Stimulated activated naive CD4-positive, alpha-beta T cell treated with Interleukin-2 at 50 U/mL for 16 hours (primary cell): Measurements from ENCODE around the gene SPIRE2.
"Not testable (repeated sequence)": the region's sequence is repeated elsewhere in the genome, so short reads cannot be mapped to it uniquely, and the experiment has no call there.

Experiments used
- DNase-seq: peaks from one replicate; lab custom pipeline; 2025; lab: John Stamatoyannopoulos, UW

Gene SPIRE2

GRCh38 chr16:89867918-89868317 is 39.6 kb downstream of the SPIRE2 start:
- no peak for DNase-seq

GRCh38 chr16:89869911-89870310 is 41.6 kb downstream of the SPIRE2 start:
- DNase-seq = no peak

DNA sequence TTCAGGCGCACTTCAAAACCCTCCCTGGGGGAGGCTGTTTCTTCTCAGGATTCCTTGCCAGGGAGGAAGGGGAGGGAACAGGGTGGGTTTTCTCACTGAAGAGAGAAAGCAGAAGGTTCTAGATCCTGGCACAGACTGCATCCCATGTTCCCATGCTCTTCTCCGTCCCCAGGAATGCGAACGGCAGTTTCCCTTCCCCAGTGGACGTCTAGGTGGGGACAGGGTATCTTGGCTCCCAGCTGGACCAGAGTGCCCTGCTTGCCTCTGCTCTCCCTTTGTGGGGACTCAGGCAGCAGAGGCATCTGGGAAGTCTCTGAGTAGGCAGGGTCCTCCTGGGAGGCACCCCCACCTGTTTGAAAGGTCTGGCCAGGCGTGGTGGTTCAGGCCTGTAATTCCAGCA is 42.2 kb downstream of the SPIRE2 start:
- no peak for DNase-seq

- DNase-seq = no peak
Measured at GRCh38 chr16:89871895-89872294, 43.6 kb downstream of the SPIRE2 start.

GRCh38 chr16:89873109-89873971 is 45.1 kb downstream of the SPIRE2 start, which contains the start of gene TCF25:
TSS of gene TCF25 (plus strand) at chr16:89873592. CDS start at chr16:89873668, 76 bp downstream.
- DNase-seq = peak; percentile 80

GRCh38 chr16:89873972-89874689 is 45.9 kb downstream of the SPIRE2 start:
- peak; percentile 99 for DNase-seq

GRCh38 chr16:89879123-89879522 is 50.8 kb downstream of the SPIRE2 start:
- not testable (repeated sequence) for DNase-seq

DNA sequence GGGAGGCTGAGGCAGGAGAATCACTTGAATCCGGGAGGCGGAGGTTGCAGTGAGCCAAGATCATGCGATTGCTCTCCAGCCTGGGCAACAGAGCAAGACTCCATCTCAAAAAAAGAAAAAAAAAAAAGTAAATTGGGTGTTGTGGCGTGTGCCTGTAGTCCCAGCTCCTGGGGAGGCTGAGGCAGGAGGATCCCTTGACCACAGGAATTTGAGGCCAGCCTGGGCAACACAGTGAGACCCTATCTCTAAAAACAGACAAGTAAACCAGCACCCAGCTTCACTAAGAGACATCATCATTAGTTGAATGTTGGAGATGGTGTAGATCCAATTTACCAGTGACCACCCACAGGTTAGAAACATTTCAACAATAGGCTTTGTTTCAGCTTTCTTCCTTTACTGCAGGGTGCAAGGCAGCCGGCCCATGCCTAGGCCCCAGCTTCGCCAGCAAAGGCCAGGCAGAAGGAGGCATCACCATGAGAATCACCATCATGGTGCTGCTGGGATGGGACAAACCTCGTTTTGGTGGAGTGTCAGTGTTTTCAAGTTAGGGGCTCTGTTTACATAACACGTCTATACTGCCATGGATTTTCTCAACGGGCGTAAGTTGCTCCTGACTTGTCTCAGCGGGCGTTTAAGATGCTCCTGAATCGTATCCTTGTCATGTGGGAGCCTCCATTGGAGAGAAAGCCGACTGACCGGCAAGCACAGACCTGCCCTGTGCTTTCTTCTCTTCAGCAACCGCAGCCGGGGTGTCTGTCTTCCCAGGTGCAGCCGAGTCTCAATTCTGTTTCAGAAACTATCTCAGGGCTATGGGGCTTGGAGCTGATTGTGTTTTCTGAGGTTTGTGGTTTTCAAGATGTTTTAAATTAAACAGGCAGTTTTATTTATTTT is 52.4 kb downstream of the SPIRE2 start:
- DNase-seq = no peak

DNA sequence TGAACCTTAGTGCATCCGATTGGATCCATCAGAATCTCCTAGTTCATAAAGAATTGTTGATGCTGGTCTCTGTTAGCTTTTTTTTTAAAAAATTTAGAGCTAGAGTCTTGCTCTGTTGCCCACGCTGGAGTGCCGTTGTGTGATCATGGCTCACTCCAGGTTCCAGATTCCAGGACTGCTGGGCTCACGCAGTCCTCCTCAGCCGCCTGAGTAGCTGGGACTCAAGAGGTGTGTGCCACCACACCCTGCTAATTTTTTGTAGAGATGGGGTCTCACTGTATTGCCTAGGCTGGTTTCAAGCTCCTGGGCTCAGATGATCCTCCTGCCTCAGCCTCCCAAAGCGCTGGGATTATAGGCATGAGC is 53.1 kb downstream of the SPIRE2 start:
- no peak for DNase-seq

DNA sequence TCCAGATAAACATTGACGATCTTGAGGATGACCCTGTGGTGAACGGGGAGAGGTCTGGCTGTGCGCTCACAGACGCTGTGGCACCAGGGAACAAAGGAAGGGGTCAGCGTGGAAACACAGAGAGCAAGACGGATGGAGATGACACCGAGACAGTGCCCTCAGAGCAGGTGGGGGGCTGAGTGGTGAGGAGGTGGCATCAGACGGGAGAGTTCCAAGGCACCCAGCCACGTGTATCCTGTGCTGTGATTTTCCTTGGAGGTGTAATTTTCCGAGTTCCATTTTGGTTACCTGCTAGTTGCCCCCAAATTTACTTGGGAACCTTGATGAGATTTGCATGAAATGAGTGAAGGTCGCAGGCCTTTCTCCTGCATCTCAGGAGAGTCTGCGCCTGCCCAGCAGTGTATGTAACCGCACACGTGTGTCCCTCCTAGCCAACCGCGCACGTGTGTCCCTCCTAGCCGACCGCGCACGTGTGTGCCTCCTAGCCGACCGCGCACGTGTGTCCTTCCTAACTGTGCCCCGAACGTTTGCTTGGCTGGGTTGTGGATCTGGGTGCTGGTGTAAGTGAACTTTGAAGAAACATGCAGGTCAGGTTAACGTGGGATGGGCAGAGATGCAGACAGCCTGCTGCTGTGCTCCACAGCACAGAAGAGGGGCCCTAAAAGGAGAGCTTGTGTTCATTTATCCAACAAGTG is 55.2 kb downstream of the SPIRE2 start:
- DNase-seq = no peak

GRCh38 chr16:89884041-89884421 is 55.8 kb downstream of the SPIRE2 start:
- DNase-seq = no peak

GRCh38 chr16:89887243-89887642 is 59.0 kb downstream of the SPIRE2 start:
- DNase-seq = no peak

DNA sequence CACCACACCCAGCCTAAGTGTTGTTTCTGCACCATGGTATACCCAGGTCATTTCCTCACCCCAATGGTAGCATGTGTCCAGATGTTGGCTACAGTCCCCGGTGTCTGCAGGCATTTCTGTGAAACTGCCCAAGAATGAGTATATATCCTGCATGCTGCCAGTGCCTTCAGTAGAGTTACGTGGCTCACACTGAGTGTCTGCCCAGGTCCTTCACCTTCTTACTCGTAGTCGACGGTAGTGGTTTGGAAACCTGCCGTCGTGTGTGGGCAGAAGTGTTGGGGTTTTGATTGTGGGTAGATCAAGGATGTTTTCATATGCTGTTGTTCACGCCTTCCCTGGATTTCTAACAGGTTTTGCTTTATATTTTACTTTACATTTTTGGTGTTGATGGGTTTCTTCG is 61.9 kb downstream of the SPIRE2 start:
- peak; percentile 24 for DNase-seq

GRCh38 chr16:89890886-89891657 is 62.8 kb downstream of the SPIRE2 start:
- no peak for DNase-seq

DNA sequence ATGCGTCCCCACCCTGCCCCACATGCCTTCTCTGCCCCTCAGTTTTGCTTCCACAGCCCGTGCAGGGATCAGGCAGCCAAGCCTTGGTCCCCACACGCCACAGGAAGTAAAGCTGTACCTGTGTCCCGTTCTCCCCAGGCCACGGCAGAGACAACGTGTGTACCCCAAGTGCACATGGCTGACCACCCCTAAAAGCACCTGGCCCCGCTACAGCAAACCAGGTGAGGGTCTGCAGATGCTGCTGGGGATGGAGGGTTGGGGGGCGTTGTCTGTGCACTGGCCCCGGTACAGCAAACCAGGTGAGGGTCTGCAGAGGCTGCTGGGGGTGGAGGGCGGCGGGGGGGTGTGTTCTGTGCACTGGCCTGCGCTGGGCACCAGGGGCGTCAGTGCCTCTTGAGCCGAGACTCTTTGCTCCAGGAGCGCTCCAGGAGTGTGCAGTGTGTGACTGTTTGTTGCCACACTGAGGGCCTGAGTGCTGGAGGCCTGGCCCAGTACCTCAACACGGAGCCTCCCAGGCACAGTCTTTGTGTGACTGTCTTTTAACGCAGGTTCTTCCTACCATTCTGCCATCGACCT is 63.9 kb downstream of the SPIRE2 start:
- no peak for DNase-seq

- DNase-seq = no peak
Measured at GRCh38 chr16:89892635-89893034, 64.4 kb downstream of the SPIRE2 start.

DNA sequence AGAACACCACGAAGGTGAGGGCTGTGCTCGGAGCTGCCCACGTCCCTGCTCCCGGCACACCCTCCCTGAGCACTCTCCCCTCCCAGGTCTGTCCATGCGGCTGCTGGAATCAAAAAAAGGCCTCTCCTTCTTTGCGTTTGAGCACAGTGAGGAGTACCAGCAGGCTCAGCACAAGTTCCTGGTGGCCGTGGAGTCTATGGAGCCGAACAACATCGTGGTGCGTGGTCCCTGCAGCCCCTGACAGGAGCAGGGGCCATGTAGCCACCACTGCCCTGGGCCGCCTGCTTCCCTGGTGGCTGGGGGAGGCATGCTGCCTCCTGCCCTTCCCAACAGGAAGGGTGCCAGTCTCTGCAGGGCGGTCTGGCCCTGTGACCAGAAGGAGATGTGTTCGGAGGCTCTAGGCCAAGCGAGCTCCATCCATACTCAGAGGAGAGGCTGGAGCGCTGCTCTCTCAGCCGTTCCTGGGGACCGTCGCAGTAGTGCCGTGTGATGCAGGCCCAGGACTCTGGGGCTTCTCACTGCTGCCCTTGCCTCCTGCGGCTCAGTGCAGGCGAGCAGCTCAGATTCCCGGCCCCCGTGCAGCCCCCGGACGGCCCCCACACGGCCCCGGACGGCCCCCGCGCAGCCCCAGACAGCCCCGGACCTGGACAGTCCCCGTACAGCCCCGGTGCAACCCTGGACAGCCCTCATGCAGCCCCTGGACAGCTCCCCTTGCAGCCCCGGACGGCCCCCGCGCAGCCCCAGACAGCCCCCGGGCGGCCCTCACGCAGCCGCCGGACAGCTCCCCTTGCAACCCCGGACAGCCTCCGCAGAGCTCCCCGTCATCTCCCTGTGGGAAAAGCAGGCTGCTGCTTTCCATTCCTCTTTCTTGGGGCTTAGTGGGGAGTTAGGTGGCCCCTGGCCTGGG is 65.6 kb downstream of the SPIRE2 start:
- no peak for DNase-seq

DNA sequence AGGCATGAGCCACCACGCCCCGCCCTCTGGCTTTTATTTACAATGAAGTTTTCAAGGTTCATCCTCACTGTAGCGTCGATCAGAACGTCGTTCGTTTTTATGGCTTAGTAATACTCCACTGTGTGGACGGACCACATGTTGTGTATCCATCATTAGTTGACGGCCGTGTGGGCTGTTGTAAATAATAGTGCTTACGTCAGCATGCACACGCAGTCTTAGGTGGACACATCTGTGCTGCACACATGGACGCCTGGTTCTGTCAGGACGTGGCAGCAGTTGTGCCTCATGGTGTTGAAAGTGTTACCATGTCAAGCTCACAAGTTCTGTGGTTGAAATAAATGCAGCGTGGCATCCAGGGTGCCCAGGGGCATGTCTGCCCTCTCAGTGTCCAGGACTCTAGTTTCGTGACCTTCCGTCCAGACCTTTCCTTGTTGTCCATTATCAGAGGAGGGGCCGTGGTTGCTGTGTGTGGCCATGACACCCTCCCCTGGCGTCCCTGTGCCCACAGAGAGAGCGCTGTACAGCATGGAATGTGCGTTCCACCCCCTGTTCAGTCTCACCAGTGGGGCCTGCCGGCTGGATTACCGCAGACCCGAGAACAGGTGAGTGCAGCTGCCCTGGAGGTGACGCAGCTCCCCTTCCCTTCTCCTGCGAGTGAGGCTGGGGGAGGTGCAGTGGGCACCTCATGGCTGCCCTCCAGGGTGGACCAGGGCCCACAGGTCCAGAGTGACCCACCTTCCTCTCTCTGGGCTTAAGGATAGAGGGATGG is 67.4 kb downstream of the SPIRE2 start:
- DNase-seq = no peak

- DNase-seq = no peak
Measured at GRCh38 chr16:89897204-89897603, 68.9 kb downstream of the SPIRE2 start.
